ENCODE results near the gene YDJC.

- TF ChIP-seq, protein P1, sequence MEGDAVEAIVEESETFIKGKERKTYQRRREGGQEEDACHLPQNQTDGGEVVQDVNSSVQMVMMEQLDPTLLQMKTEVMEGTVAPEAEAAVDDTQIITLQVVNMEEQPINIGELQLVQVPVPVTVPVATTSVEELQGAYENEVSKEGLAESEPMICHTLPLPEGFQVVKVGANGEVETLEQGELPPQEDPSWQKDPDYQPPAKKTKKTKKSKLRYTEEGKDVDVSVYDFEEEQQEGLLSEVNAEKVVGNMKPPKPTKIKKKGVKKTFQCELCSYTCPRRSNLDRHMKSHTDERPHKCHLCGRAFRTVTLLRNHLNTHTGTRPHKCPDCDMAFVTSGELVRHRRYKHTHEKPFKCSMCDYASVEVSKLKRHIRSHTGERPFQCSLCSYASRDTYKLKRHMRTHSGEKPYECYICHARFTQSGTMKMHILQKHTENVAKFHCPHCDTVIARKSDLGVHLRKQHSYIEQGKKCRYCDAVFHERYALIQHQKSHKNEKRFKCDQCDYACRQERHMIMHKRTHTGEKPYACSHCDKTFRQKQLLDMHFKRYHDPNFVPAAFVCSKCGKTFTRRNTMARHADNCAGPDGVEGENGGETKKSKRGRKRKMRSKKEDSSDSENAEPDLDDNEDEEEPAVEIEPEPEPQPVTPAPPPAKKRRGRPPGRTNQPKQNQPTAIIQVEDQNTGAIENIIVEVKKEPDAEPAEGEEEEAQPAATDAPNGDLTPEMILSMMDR (IDR thresholded peaks at IDR 0.05): no peak
- no peak for TF ChIP-seq POLR2A (IDR thresholded peaks at IDR 0.05)
These were observed 9.5 kb upstream of the YDJC start for GRCh38 chr22:21639359-21639758.

Data from lower leg skin (tissue), 3 donors.